NCI-H2107 treated with DMSO at 0.1 percent for 48 hours (cell line): ENCODE measurements around the gene XYLB.
"Not testable (repeated sequence)": the region's sequence is repeated elsewhere in the genome, so short reads cannot be mapped to it uniquely, and the experiment has no call there.

Experiments
- DNase-seq: peaks from one replicate; lab custom pipeline; 2025; ENCODE audit not compliant: unreplicated experiment; lab: John Stamatoyannopoulos, UW

Gene XYLB

GRCh38 chr3:38387862-38388261 is 41.3 kb downstream of the XYLB start:
- no peak for DNase-seq

- no peak for DNase-seq
Measured at GRCh38 chr3:38392604-38393163, 46.1 kb downstream of the XYLB start.

GRCh38 chr3:38396239-38396638 is 49.7 kb downstream of the XYLB start:
- DNase-seq, result no peak

- DNase-seq, result no peak
Measured at GRCh38 chr3:38396861-38397260, 50.3 kb downstream of the XYLB start.

- DNase-seq, result no peak
Measured at GRCh38 chr3:38397320-38397719, 50.7 kb downstream of the XYLB start.

- DNase-seq, result no peak
Measured at GRCh38 chr3:38401246-38401962, 54.8 kb downstream of the XYLB start.

- no peak for DNase-seq
Measured at GRCh38 chr3:38404286-38404685, 57.7 kb downstream of the XYLB start.

GRCh38 chr3:38411591-38411990 is 65.0 kb downstream of the XYLB start:
- no peak for DNase-seq

- not testable (repeated sequence) for DNase-seq
Measured at GRCh38 chr3:38420758-38421157, 74.2 kb downstream of the XYLB start.

- DNase-seq, result no peak
Measured at GRCh38 chr3:38421679-38422336, 75.2 kb downstream of the XYLB start.

- not testable (repeated sequence) for DNase-seq
Measured at GRCh38 chr3:38426798-38427426, 80.3 kb downstream of the XYLB start.

GRCh38 chr3:38432871-38433658 is 86.5 kb downstream of the XYLB start:
- not testable (repeated sequence) for DNase-seq

GRCh38 chr3:38433661-38434060 is 87.1 kb downstream of the XYLB start:
- not testable (repeated sequence) for DNase-seq

- not testable (repeated sequence) for DNase-seq
Measured at GRCh38 chr3:38438436-38439069, 92.0 kb downstream of the XYLB start.

GRCh38 chr3:38443205-38443604 is 96.6 kb downstream of the XYLB start:
- DNase-seq, result not testable (repeated sequence)

GRCh38 chr3:38446085-38446686 is 99.6 kb downstream of the XYLB start:
- no peak for DNase-seq

- no peak for DNase-seq
Measured at GRCh38 chr3:38446812-38447211, 100.2 kb downstream of the XYLB start.

- DNase-seq, result no peak
Measured at GRCh38 chr3:38450853-38451252, 104.3 kb downstream of the XYLB start.

GRCh38 chr3:38453075-38453912 is 106.7 kb downstream of the XYLB start, which contains the start of gene ACVR2B:
TSS of gene ACVR2B (plus strand) at chr3:38453890. CDS start at chr3:38454323, 433 bp downstream.
- DNase-seq, result no peak
